ENCODE measurements around the gene SPATA32. TPM values are rescaled to one million over a fixed set of nuclear protein-coding genes. Genes with fewer than 3 reads are reported as not detected.

The SPATA32 gene
- total RNA-seq, 1 experiment from 2014 or later, result 0.85 TPM

GRCh38 chr17:45236282-45236606 is 25.6 kb downstream of the SPATA32 start:
- Mint-ChIP-seq H3K4me1 (ENCODE audit: low read depth, unreplicated experiment) (peaks cover 19% of the 10 kb centered on the region), H3K27ac (ENCODE audit: unreplicated experiment) (no peak overlapping the region), H3K4me3 (ENCODE audit: low read depth, unreplicated experiment) (no peak overlapping the region), H3K9me3 (ENCODE audit: low read depth, unreplicated experiment) (no peaks in the 10 kb centered on the region), H3K27me3 (ENCODE audit: unreplicated experiment) (peaks cover 62% of the 10 kb centered on the region), H3K36me3 (ENCODE audit: insufficient read depth, unreplicated experiment) (peaks cover 27% of the 10 kb centered on the region)
- no peak for TF ChIP-seq CTCF (IDR thresholded peaks at IDR 0.05; ENCODE audit: unreplicated experiment)
- intact Hi-C loops (cut with micrococcal nuclease; ENCODE audit: unreplicated experiment), result no loop called here
- BruUV-seq (replicated peaks), result no TSS peak
- CTCF ChIA-PET, result interaction anchor here (0.5 to 2.1 kb wide), 7 partner anchors 17 to 103 kb away, joined by 3 to 27 read pairs (median 4); partner anchors contain the start of genes ACBD4 and HEXIM1
- DNase-seq, result no peak

GRCh38 chr17:45235416-45236281 is 26.2 kb downstream of the SPATA32 start:
- Mint-ChIP-seq H3K4me1 (ENCODE audit: low read depth, unreplicated experiment) (peaks cover 13% of the 10 kb centered on the region), H3K27ac (ENCODE audit: unreplicated experiment) (no peak overlapping the region), H3K4me3 (ENCODE audit: low read depth, unreplicated experiment) (no peak overlapping the region), H3K36me3 (ENCODE audit: insufficient read depth, unreplicated experiment) (peaks cover 25% of the 10 kb centered on the region), H3K27me3 (ENCODE audit: unreplicated experiment) (peaks cover 56% of the 10 kb centered on the region), H3K9me3 (ENCODE audit: low read depth, unreplicated experiment) (no peaks in the 10 kb centered on the region)
- DNase-seq, result peak; percentile 86
- TF ChIP-seq CTCF (IDR thresholded peaks at IDR 0.05; ENCODE audit: unreplicated experiment), result peak; percentile 92
- intact Hi-C loops (cut with micrococcal nuclease; ENCODE audit: unreplicated experiment), result loop anchor here (1.0 kb wide), 2 partner anchors 16 to 100 kb away; partner anchors contain the start of gene ACBD4
- no TSS peak for BruUV-seq (replicated peaks)
- CTCF ChIA-PET, result interaction anchor here (0.5 to 2.1 kb wide), 13 partner anchors 14 to 190 kb away, joined by 3 to 27 read pairs (median 4); partner anchors contain the start of genes ACBD4, FMNL1 and HEXIM1

GRCh38 chr17:45234641-45235415 is 27.1 kb downstream of the SPATA32 start:
- BruUV-seq (replicated peaks), result no TSS peak
- Mint-ChIP-seq H3K4me1 (ENCODE audit: low read depth, unreplicated experiment) (peaks cover 4% of the 10 kb centered on the region), H3K9me3 (ENCODE audit: low read depth, unreplicated experiment) (no peaks in the 10 kb centered on the region), H3K36me3 (ENCODE audit: insufficient read depth, unreplicated experiment) (peaks cover 23% of the 10 kb centered on the region), H3K4me3 (ENCODE audit: low read depth, unreplicated experiment) (no peak overlapping the region), H3K27ac (ENCODE audit: unreplicated experiment) (no peak overlapping the region), H3K27me3 (ENCODE audit: unreplicated experiment) (peaks cover 48% of the 10 kb centered on the region)
- intact Hi-C loops (cut with micrococcal nuclease; ENCODE audit: unreplicated experiment), result loop anchor here (1.0 to 5.0 kb wide), 3 partner anchors 16 to 152 kb away; partner anchors contain the start of gene ACBD4
- CTCF ChIA-PET, result interaction anchor here (0.6 to 2.1 kb wide), 11 partner anchors 13 to 191 kb away, joined by 3 to 27 read pairs (median 4); partner anchors contain the start of genes ACBD4, FMNL1 and HEXIM1
- peak; percentile 73 for DNase-seq
- TF ChIP-seq CTCF (IDR thresholded peaks at IDR 0.05; ENCODE audit: unreplicated experiment), result peak; percentile 55

- TF ChIP-seq CTCF (IDR thresholded peaks at IDR 0.05; ENCODE audit: unreplicated experiment), result no peak
- Mint-ChIP-seq H3K27ac (ENCODE audit: unreplicated experiment) (no peak overlapping the region), H3K27me3 (ENCODE audit: unreplicated experiment) (peaks cover 40% of the 10 kb centered on the region), H3K4me1 (ENCODE audit: low read depth, unreplicated experiment) (no peaks in the 10 kb centered on the region), H3K4me3 (ENCODE audit: low read depth, unreplicated experiment) (no peak overlapping the region), H3K36me3 (ENCODE audit: insufficient read depth, unreplicated experiment) (peaks cover 20% of the 10 kb centered on the region), H3K9me3 (ENCODE audit: low read depth, unreplicated experiment) (no peaks in the 10 kb centered on the region)
- CTCF ChIA-PET, result interaction anchor here (0.8 to 6.4 kb wide), 2 partner anchors 14 to 15 kb away, joined by 3 to 66 read pairs; no protein-coding TSS in a partner anchor
- BruUV-seq (replicated peaks), result no TSS peak
- intact Hi-C loops (cut with micrococcal nuclease; ENCODE audit: unreplicated experiment), result loop anchor here (5.0 kb wide), 1 partner anchor 154 kb away; no protein-coding TSS in a partner anchor
- no peak for DNase-seq
Observed at GRCh38 chr17:45233423-45233924, 28.4 kb downstream of the SPATA32 start.

Measured in Calu3 (cell line).